MV-4-11 (cell line): ENCODE measurements around the gene GATAD2A.

Source experiments
- DNase-seq: peaks from one replicate; lab custom pipeline; 2025; lab: John Stamatoyannopoulos, UW

Gene GATAD2A

GRCh38 chr19:19488875-19489690 lies 83.6 kb downstream of the GATAD2A start:
- DNase-seq: peak; percentile 99

GRCh38 chr19:19489804-19490204 lies 84.3 kb downstream of the GATAD2A start:
- no peak for DNase-seq

- peak; percentile 79 for DNase-seq
Observed at GRCh38 chr19:19490214-19490968, 84.9 kb downstream of the GATAD2A start.

GRCh38 chr19:19491321-19492025 lies 86.0 kb downstream of the GATAD2A start:
- no peak for DNase-seq

- no peak for DNase-seq
Observed at GRCh38 chr19:19492026-19492610, 86.6 kb downstream of the GATAD2A start.

GRCh38 chr19:19493841-19494546 lies 88.5 kb downstream of the GATAD2A start:
- DNase-seq: no peak

- DNase-seq: no peak
Observed at GRCh38 chr19:19495614-19496603, 90.4 kb downstream of the GATAD2A start.

GRCh38 chr19:19498255-19498991 lies 92.9 kb downstream of the GATAD2A start:
- no peak for DNase-seq

- DNase-seq: no peak
Observed at GRCh38 chr19:19499272-19499995, 94.0 kb downstream of the GATAD2A start.

- DNase-seq: no peak
Observed at GRCh38 chr19:19500975-19501644, 95.6 kb downstream of the GATAD2A start.

GRCh38 chr19:19501798-19502197 lies 96.3 kb downstream of the GATAD2A start:
- no peak for DNase-seq

- DNase-seq: no peak
Observed at GRCh38 chr19:19502281-19502680, 96.8 kb downstream of the GATAD2A start.

GRCh38 chr19:19502808-19503602 lies 97.5 kb downstream of the GATAD2A start:
- no peak for DNase-seq

- DNase-seq: no peak
Observed at GRCh38 chr19:19504754-19505668, 99.5 kb downstream of the GATAD2A start.

- no peak for DNase-seq
Observed at GRCh38 chr19:19505669-19506326, 100.3 kb downstream of the GATAD2A start.

- DNase-seq: no peak
Observed at GRCh38 chr19:19506592-19506991, 101.1 kb downstream of the GATAD2A start.
